BLaER1 treated with 17β-estradiol and CSF1 and Interleukin-3, amounts not matched to agents 10 nM and 100 nM (cell line): ENCODE measurements around the gene DTNBP1.

Experiments
- H3K27ac ChIP-seq, 11 experiments: shearing (Covaris generic); formaldehyde crosslinking; 2 replicates each; pipeline ENCODE4 v1.8.1; 2022
- H3K27me3 ChIP-seq, 11 experiments: shearing (Covaris generic); formaldehyde crosslinking; 2 replicates each; pipeline ENCODE4 v1.8.1; 2022
- H3K36me3 ChIP-seq, 11 experiments: shearing (Covaris generic); formaldehyde crosslinking; 2 replicates each; pipeline ENCODE4 v1.8.1; 2022
- H3K4me1 ChIP-seq, 10 experiments: shearing (Covaris generic); formaldehyde crosslinking; 2 replicates each; pipeline ENCODE4 v1.8.1; 2022
- H3K4me2 ChIP-seq, 11 experiments: shearing (Covaris generic); formaldehyde crosslinking; 2 replicates each; pipeline ENCODE4 v1.8.1; 2022
- H3K4me3 ChIP-seq, 10 experiments: shearing (Covaris generic); formaldehyde crosslinking; 2 replicates each; pipeline ENCODE4 v1.8.1; 2022
- H3K9ac ChIP-seq, 11 experiments: shearing (Covaris generic); formaldehyde crosslinking; 2 replicates each; pipeline ENCODE4 v1.8.1; 2022
- H3K9me3 ChIP-seq, 11 experiments: shearing (Covaris generic); formaldehyde crosslinking; replicated peaks in 1 of 11; 2 replicates each; pipeline ENCODE4 v1.8.1; 2022
- H4K20me1 ChIP-seq, 11 experiments: shearing (Covaris generic); formaldehyde crosslinking; 2 replicates each; pipeline ENCODE4 v1.8.1; 2022
- Cebpa-rat ChIP-seq, 11 experiments: shearing (Covaris generic); IDR thresholded peaks; 2 replicates each; pipeline ENCODE4 v1.8.1; 2022

The DTNBP1 gene

GRCh38 chr6:15477746-15478145, 185.1 kb downstream of the DTNBP1 start:
- no peaks in the 10 kb centered on the region; a peak in 2 of 22 replicates for H3K9me3 ChIP-seq
- no peak overlapping the region for H3K9ac ChIP-seq
- H3K4me3 ChIP-seq = no peak overlapping the region
- peaks cover 34 to 74% (median 51%) of the 10 kb centered on the region in 11 experiments for H3K36me3 ChIP-seq
- no peaks in the 10 kb centered on the region for H3K27me3 ChIP-seq
- H3K4me2 ChIP-seq = peak overlapping the region in 10 of 11 experiments; percentile 62 to 86 (median 80); a peak in 15 of 22 replicates
- peaks cover 54 to 77% (median 61%) of the 10 kb centered on the region in 10 experiments for H3K4me1 ChIP-seq
- no peak for TF ChIP-seq Cebpa-rat (IDR thresholded peaks at IDR 0.05)
- peak overlapping the region in 6 of 11 experiments; percentile 29 to 68 (median 57); a peak in 7 of 22 replicates for H3K27ac ChIP-seq
- H4K20me1 ChIP-seq = peaks cover 16 to 82% (median 38%) of the 10 kb centered on the region in 11 experiments; a peak in 17 of 22 replicates

GRCh38 chr6:15476631-15477380, 186.0 kb downstream of the DTNBP1 start:
- Histone ChIP-seq H3K27me3 (no peaks in the 10 kb centered on the region), H3K27ac (peak overlapping the region in 10 of 11 experiments; percentile 29 to 68 (median 57); a peak in 20 of 22 replicates), H3K4me2 (peak overlapping the region; percentile 62 to 86 (median 80)), H3K4me3 (peak overlapping the region in 4 of 10 experiments; percentile 4 to 27 (median 12); a peak in 2 of 20 replicates), H3K9me3 (no peaks in the 10 kb centered on the region; a peak in 2 of 22 replicates), H3K9ac (peak overlapping the region in 7 of 11 experiments; percentile 11 to 57 (median 37); a peak in 12 of 22 replicates), H3K4me1 (peaks cover 60 to 85% (median 70%) of the 10 kb centered on the region in 10 experiments), H4K20me1 (peaks cover 16 to 83% (median 41%) of the 10 kb centered on the region in 11 experiments; a peak in 17 of 22 replicates), H3K36me3 (peaks cover 34 to 79% (median 54%) of the 10 kb centered on the region in 11 experiments)
- TF ChIP-seq Cebpa-rat (IDR thresholded peaks at IDR 0.05) = no peak

GRCh38 chr6:15475872-15476271, 187.0 kb downstream of the DTNBP1 start:
- Histone ChIP-seq H3K9ac (peak overlapping the region in 8 of 11 experiments; percentile 2 to 46 (median 31); a peak in 13 of 22 replicates), H3K27me3 (no peaks in the 10 kb centered on the region), H3K36me3 (peaks cover 38 to 83% (median 64%) of the 10 kb centered on the region in 11 experiments), H4K20me1 (peaks cover 16 to 78% (median 38%) of the 10 kb centered on the region in 11 experiments; a peak in 17 of 22 replicates), H3K4me3 (peak overlapping the region in 3 of 10 experiments; percentile 2 to 15 (median 4); a peak in 1 of 20 replicates), H3K4me1 (peaks cover 64 to 84% (median 70%) of the 10 kb centered on the region in 10 experiments), H3K27ac (peak overlapping the region; percentile 1 to 68 (median 50); a peak in 17 of 22 replicates), H3K9me3 (no peaks in the 10 kb centered on the region; a peak in 2 of 22 replicates), H3K4me2 (peak overlapping the region; percentile 62 to 86 (median 80))
- TF ChIP-seq Cebpa-rat (IDR thresholded peaks at IDR 0.05) = no peak

GRCh38 chr6:15475261-15475660, 187.6 kb downstream of the DTNBP1 start:
- Histone ChIP-seq H3K4me2 (peak overlapping the region; percentile 62 to 86 (median 80)), H3K27ac (peak overlapping the region in 4 of 11 experiments; percentile 49 to 68 (median 63); a peak in 6 of 22 replicates), H3K4me1 (peaks cover 61 to 78% (median 67%) of the 10 kb centered on the region in 10 experiments), H3K9ac (peak overlapping the region in 3 of 11 experiments; percentile 23 to 43 (median 39); a peak in 4 of 22 replicates), H3K9me3 (no peaks in the 10 kb centered on the region; a peak in 2 of 22 replicates), H3K36me3 (peaks cover 44 to 84% (median 64%) of the 10 kb centered on the region in 11 experiments), H3K4me3 (no peak overlapping the region), H4K20me1 (peaks cover 16 to 72% (median 33%) of the 10 kb centered on the region in 11 experiments; a peak in 16 of 22 replicates), H3K27me3 (no peaks in the 10 kb centered on the region)
- peak in 1 of 11 experiments; percentile 37; a peak in 1 of 22 replicates for TF ChIP-seq Cebpa-rat (IDR thresholded peaks at IDR 0.05)

GRCh38 chr6:15474196-15474595, 188.6 kb downstream of the DTNBP1 start:
- no peak overlapping the region for H3K9ac ChIP-seq
- peaks cover 43 to 85% (median 66%) of the 10 kb centered on the region in 11 experiments for H3K36me3 ChIP-seq
- H3K4me2 ChIP-seq = peak overlapping the region; percentile 62 to 86 (median 80); a peak in 17 of 22 replicates
- H3K4me3 ChIP-seq = no peak overlapping the region
- peaks cover 14 to 63% (median 24%) of the 10 kb centered on the region in 11 experiments; a peak in 16 of 22 replicates for H4K20me1 ChIP-seq
- no peaks in the 10 kb centered on the region; a peak in 2 of 22 replicates for H3K9me3 ChIP-seq
- no peak for TF ChIP-seq Cebpa-rat (IDR thresholded peaks at IDR 0.05)
- peaks cover 60 to 71% (median 64%) of the 10 kb centered on the region in 10 experiments for H3K4me1 ChIP-seq
- H3K27me3 ChIP-seq = no peaks in the 10 kb centered on the region
- peak overlapping the region in 3 of 11 experiments; percentile 34 to 47 (median 46); a peak in 1 of 22 replicates for H3K27ac ChIP-seq

GRCh38 chr6:15473741-15474161, 189.1 kb downstream of the DTNBP1 start:
- Histone ChIP-seq H3K9ac (no peak overlapping the region), H3K9me3 (no peaks in the 10 kb centered on the region; a peak in 2 of 22 replicates), H3K4me3 (no peak overlapping the region), H3K4me2 (peak overlapping the region; percentile 31 to 86 (median 75)), H3K27ac (peak overlapping the region in 8 of 11 experiments; percentile 7 to 47 (median 32); a peak in 9 of 22 replicates), H3K4me1 (peaks cover 60 to 71% (median 64%) of the 10 kb centered on the region in 10 experiments), H3K36me3 (peaks cover 42 to 84% (median 64%) of the 10 kb centered on the region in 11 experiments), H3K27me3 (no peaks in the 10 kb centered on the region), H4K20me1 (peaks cover 10 to 59% (median 21%) of the 10 kb centered on the region in 11 experiments; a peak in 16 of 22 replicates)
- no peak for TF ChIP-seq Cebpa-rat (IDR thresholded peaks at IDR 0.05)

- TF ChIP-seq Cebpa-rat (IDR thresholded peaks at IDR 0.05) = no peak
- Histone ChIP-seq H3K36me3 (peaks cover 42 to 84% (median 64%) of the 10 kb centered on the region in 11 experiments), H3K4me2 (peak overlapping the region in 7 of 11 experiments; percentile 27 to 86 (median 71); a peak in 10 of 22 replicates), H4K20me1 (peaks cover 10 to 55% (median 19%) of the 10 kb centered on the region in 11 experiments; a peak in 16 of 22 replicates), H3K27ac (peak overlapping the region in 2 of 11 experiments; percentile 27 to 36; a peak in 1 of 22 replicates), H3K4me1 (peaks cover 60 to 71% (median 64%) of the 10 kb centered on the region in 10 experiments), H3K4me3 (no peak overlapping the region), H3K27me3 (no peaks in the 10 kb centered on the region), H3K9me3 (no peaks in the 10 kb centered on the region; a peak in 3 of 22 replicates), H3K9ac (no peak overlapping the region)
Measured at GRCh38 chr6:15473174-15473573, 189.7 kb downstream of the DTNBP1 start.
